Measurements from ENCODE around the gene SLX9.

Gene SLX9

DNA sequence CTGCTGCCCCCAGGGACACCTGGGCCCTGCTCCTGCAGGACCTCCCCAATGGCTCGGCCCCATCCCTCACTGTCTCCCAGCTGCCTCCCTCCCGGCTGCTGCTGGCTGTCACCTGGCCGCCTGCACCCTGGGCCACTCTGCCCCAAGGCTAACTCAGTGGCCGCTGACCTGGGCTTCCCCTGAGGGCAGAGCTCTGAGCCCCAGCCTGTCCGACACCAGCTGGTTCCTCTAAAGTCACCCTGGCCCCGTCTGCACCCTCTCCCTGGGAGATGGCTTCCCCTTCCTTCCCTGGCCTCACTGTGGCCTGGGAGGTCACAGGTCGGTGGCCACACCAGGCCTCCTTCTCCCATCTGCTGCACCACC, 34.1 kb upstream of the SLX9 start:
- no peaks in the 10 kb centered on the region for H3K36me3 ChIP-seq (ENCODE audit: insufficient read depth, low read length)
- TF ChIP-seq EZH2 (IDR thresholded peaks at IDR 0.05) (no peak), POLR2AphosphoS5 (IDR thresholded peaks at IDR 0.05; ENCODE audit: borderline replicate concordance, low read depth, low read length) (no peak), FOXP2 (optimal IDR thresholded peaks at IDR 0.05; ENCODE audit: control extremely low read depth, extremely low read length, insufficient read depth) (no peak)
- no peak overlapping the region for H3K4me3 ChIP-seq
- no peaks in the 10 kb centered on the region for H3K9me3 ChIP-seq (ENCODE audit: low read depth, low read length)
- H3K9ac ChIP-seq (ENCODE audit: insufficient read length): no peak overlapping the region
- DNase-seq (ENCODE audit: low read depth, low spot score): no peak
- no peak overlapping the region for H3K27ac ChIP-seq

GRCh38 chr21:44907225-44907965, 32.4 kb upstream of the SLX9 start:
- Histone ChIP-seq H3K9me3 (ENCODE audit: low read depth, low read length) (no peaks in the 10 kb centered on the region), H3K9ac (ENCODE audit: insufficient read length) (peak overlapping the region; percentile 27), H3K36me3 (ENCODE audit: insufficient read depth, low read length) (no peaks in the 10 kb centered on the region), H3K27ac (peak overlapping the region; percentile 79), H3K4me3 (no peak overlapping the region)
- no peak for DNase-seq (ENCODE audit: low read depth, low spot score)
- TF ChIP-seq POLR2AphosphoS5 (IDR thresholded peaks at IDR 0.05; ENCODE audit: borderline replicate concordance, low read depth, low read length) (no peak), FOXP2 (optimal IDR thresholded peaks at IDR 0.05; ENCODE audit: control extremely low read depth, extremely low read length, insufficient read depth) (no peak), EZH2 (IDR thresholded peaks at IDR 0.05) (no peak)

- Histone ChIP-seq H3K4me3 (no peak overlapping the region), H3K27ac (peak overlapping the region; percentile 79; the same call in 1 of the 2 replicates), H3K9ac (ENCODE audit: insufficient read length) (peak overlapping the region; percentile 27), H3K9me3 (ENCODE audit: low read depth, low read length) (no peaks in the 10 kb centered on the region), H3K36me3 (ENCODE audit: insufficient read depth, low read length) (no peaks in the 10 kb centered on the region)
- DNase-seq (ENCODE audit: low read depth, low spot score): no peak
- no peak for TF ChIP-seq POLR2AphosphoS5 (IDR thresholded peaks at IDR 0.05; ENCODE audit: borderline replicate concordance, low read depth, low read length)
- TF ChIP-seq EZH2 (IDR thresholded peaks at IDR 0.05): no peak
- TF ChIP-seq FOXP2 (optimal IDR thresholded peaks at IDR 0.05; ENCODE audit: control extremely low read depth, extremely low read length, insufficient read depth): no peak
These were observed 31.6 kb upstream of the SLX9 start for GRCh38 chr21:44907966-44908895.

- no peaks in the 10 kb centered on the region for H3K9me3 ChIP-seq (ENCODE audit: low read depth, low read length)
- H3K4me3 ChIP-seq: no peak overlapping the region
- no peak for DNase-seq (ENCODE audit: low read depth, low spot score)
- no peak overlapping the region for H3K9ac ChIP-seq (ENCODE audit: insufficient read length)
- TF ChIP-seq FOXP2 (optimal IDR thresholded peaks at IDR 0.05; ENCODE audit: control extremely low read depth, extremely low read length, insufficient read depth) (no peak), EZH2 (IDR thresholded peaks at IDR 0.05) (no peak), POLR2AphosphoS5 (IDR thresholded peaks at IDR 0.05; ENCODE audit: borderline replicate concordance, low read depth, low read length) (no peak)
- no peaks in the 10 kb centered on the region for H3K36me3 ChIP-seq (ENCODE audit: insufficient read depth, low read length)
- H3K27ac ChIP-seq: no peak overlapping the region
These were observed 30.9 kb upstream of the SLX9 start for GRCh38 chr21:44908908-44909307.

DNA sequence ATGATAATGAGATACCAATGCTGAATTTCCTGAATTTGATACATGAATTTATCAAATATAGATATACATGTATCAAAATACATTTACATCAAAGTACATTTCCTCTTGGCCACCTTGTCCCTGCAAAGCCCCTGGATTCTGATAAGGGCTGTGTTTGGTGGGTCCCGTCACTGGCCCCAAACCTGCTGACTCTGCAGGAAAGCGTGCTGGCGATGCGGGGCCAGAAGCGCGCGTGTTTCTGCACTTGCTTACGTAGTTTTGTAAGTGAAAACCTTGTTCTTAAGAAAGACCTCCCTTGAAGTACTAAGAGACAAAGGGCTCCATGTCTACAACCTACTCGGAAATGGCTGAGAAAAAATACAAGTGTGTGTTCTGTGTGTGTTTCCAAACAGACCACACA, 30.1 kb upstream of the SLX9 start:
- DNase-seq (ENCODE audit: low read depth, low spot score): no peak
- peak overlapping the region; percentile 38; the same call in 1 of the 2 replicates for H3K27ac ChIP-seq
- no peak overlapping the region for H3K4me3 ChIP-seq
- TF ChIP-seq FOXP2 (optimal IDR thresholded peaks at IDR 0.05; ENCODE audit: control extremely low read depth, extremely low read length, insufficient read depth) (no peak), EZH2 (IDR thresholded peaks at IDR 0.05) (no peak), POLR2AphosphoS5 (IDR thresholded peaks at IDR 0.05; ENCODE audit: borderline replicate concordance, low read depth, low read length) (no peak)
- H3K9me3 ChIP-seq (ENCODE audit: low read depth, low read length): no peaks in the 10 kb centered on the region
- H3K36me3 ChIP-seq (ENCODE audit: insufficient read depth, low read length): no peaks in the 10 kb centered on the region
- H3K9ac ChIP-seq (ENCODE audit: insufficient read length): no peak overlapping the region

DNA sequence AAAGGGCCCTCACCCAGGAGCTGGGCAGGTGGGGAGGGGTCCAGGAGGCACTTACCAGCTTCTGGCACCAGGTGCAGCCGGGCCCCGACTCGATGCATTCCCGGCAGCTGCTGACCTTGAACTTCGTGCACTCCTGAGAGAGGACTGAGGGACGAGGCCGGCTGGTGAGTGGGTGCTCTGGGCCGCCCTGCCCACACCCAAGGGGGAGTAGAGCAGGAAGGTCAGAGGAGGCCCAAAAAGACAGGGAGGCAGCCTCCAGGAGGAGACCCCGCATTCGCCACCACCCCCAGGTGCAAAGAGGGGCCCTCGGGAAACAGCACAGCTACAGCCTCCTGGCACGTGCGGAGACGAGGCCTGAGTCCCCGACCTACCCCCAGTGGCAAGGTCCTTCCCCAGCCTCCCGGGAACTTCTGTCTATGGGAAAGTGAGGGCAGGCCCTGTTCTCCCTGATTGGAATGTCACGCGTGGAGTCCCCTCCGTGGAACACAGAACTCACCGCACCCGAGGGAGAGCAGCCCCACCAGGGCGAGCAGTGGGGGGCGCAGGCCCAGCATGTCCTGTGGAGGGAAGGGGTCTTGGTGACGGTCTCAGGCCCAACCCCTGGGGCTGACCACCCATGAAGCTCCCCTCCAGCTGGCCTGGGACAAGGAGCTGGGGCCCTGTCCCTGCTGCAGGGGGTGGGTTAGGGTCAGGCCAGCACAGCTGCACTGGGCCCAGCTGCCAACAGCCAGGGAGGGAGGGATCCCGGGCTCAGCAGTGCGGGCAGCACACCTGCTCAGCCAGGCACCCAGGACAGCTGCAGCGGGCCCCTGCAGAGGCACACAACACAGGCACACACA, 29.4 kb upstream of the SLX9 start:
- H3K36me3 ChIP-seq (ENCODE audit: insufficient read depth, low read length): no peaks in the 10 kb centered on the region
- no peak overlapping the region for H3K4me3 ChIP-seq
- DNase-seq (ENCODE audit: low read depth, low spot score): no peak
- TF ChIP-seq POLR2AphosphoS5 (IDR thresholded peaks at IDR 0.05; ENCODE audit: borderline replicate concordance, low read depth, low read length): no peak
- TF ChIP-seq EZH2 (IDR thresholded peaks at IDR 0.05): no peak
- no peak for TF ChIP-seq FOXP2 (optimal IDR thresholded peaks at IDR 0.05; ENCODE audit: control extremely low read depth, extremely low read length, insufficient read depth)
- no peaks in the 10 kb centered on the region for H3K9me3 ChIP-seq (ENCODE audit: low read depth, low read length)
- no peak overlapping the region for H3K9ac ChIP-seq (ENCODE audit: insufficient read length)
- peak overlapping the region; percentile 38; the same call in 1 of the 2 replicates for H3K27ac ChIP-seq

DNA sequence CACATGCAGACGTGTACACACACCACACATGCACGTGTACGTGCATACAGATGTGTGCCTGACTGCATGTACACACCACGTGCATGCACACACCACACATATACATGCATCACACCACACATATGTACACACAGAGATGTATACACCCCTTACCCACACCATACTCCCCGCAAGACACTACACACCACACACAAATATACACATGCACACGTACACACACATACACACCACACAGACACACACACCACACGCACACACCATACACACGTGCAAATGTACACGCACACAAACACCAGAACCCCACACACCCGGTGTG, 28.8 kb upstream of the SLX9 start:
- DNase-seq (ENCODE audit: low read depth, low spot score): no peak
- peak overlapping the region; percentile 50; the same call in 1 of the 2 replicates for H3K27ac ChIP-seq
- TF ChIP-seq POLR2AphosphoS5 (IDR thresholded peaks at IDR 0.05; ENCODE audit: borderline replicate concordance, low read depth, low read length) (no peak), EZH2 (IDR thresholded peaks at IDR 0.05) (no peak), FOXP2 (optimal IDR thresholded peaks at IDR 0.05; ENCODE audit: control extremely low read depth, extremely low read length, insufficient read depth) (no peak)
- H3K9ac ChIP-seq (ENCODE audit: insufficient read length): no peak overlapping the region
- no peaks in the 10 kb centered on the region for H3K36me3 ChIP-seq (ENCODE audit: insufficient read depth, low read length)
- no peaks in the 10 kb centered on the region for H3K9me3 ChIP-seq (ENCODE audit: low read depth, low read length)
- no peak overlapping the region for H3K4me3 ChIP-seq

Data from SK-N-MC (cell line).